HCT116 (cell line): ENCODE results near the gene CYSRT1. TPM values are rescaled to one million over a fixed set of nuclear protein-coding genes. Genes with fewer than 3 reads are reported as not detected.

Experiments used
- ATAC-seq: fragments of 200-7000 bp; cut with Tn5 transposase; 2 replicates; pipeline ENCODE4 v1.9.1; 2020; ENCODE audit warnings: mild to moderate bottlenecking, moderate library complexity
- BruUV-seq: library from RNA; stranded (reverse); fragments of 400-500 nt; replicated peaks from 2 replicates; lab custom pipeline; 2021; lab: Mats Ljungman, UMichigan
- CTCF ChIA-PET: fragments of 300-600 bp; sonication (Branson Sonifier 250); formaldehyde crosslinking; loops from one replicate; lab custom pipeline; 2021; ENCODE audit warnings: antibody characterized with exemption; lab: Charles Lee
- POLR2A ChIA-PET: fragments of 300-600, 350-600 bp; sonication (Branson Sonifier 250); formaldehyde crosslinking; loops from one replicate; lab custom pipeline; 2021; ENCODE audit warnings: antibody characterized with exemption; lab: Charles Lee
- RAD21 ChIA-PET, 2 experiments: fragments of 300-600 bp; sonication (Branson Sonifier 250); formaldehyde crosslinking; loops; one replicate each; lab custom pipeline; 2023; ENCODE audit warnings: low total read pairs in 2 of 2; ENCODE audit not compliant: uncharacterized antibody in 2 of 2, unreplicated experiment in 2 of 2, low non-redundant PET in 1 of 2; lab: Charles Lee
- DNase-seq: peaks from one replicate; pipeline ENCODE4 v3.0.0-alpha.2; 2010; ENCODE audit warnings: low read depth, low spot score
- H2AFZ ChIP-seq: fragments of 200-600 bp; shearing (Covaris generic), sonication (generic); 2 replicates; pipeline ENCODE4 v1.6.1; 2017; ENCODE audit warnings: low read depth, mixed run types, mixed read lengths, antibody characterized with exemption, low read length; ENCODE audit not compliant: poor library complexity, severe bottlenecking
- H3K27ac ChIP-seq: 2 replicates; pipeline ENCODE4 v1.5.1; 2012; ENCODE audit warnings: low read depth, low read length
- H3K27me3 ChIP-seq: fragments of 200-600 bp; sonication (generic); 2 replicates; pipeline ENCODE4 v1.6.1; 2016; ENCODE audit warnings: mixed run types, low read length, mixed read lengths; ENCODE audit not compliant: insufficient read depth
- H3K36me3 ChIP-seq, 2 experiments: fragments of 200-500 bp in 1 of 2; fragments of 200-600 bp in 1 of 2; sonication (Bioruptor generic) in 1 of 2; sonication (generic) in 1 of 2; 2 replicates each; pipeline versions ENCODE4 v1.5.1 to v1.6.1; 2014 to 2016; ENCODE audit warnings: low read length in 2 of 2, inconsistent platforms in 1 of 2, mixed read lengths in 1 of 2, mixed run types in 1 of 2; ENCODE audit not compliant: insufficient read depth in 2 of 2, control insufficient read depth in 1 of 2
- H3K4me1 ChIP-seq, 2 experiments: fragments of 200-600 bp in 1 of 2; sonication (generic) in 1 of 2; 2 replicates each; pipeline versions ENCODE4 v1.5.1 to v1.6.1; 2012 to 2017; ENCODE audit warnings: low read length in 2 of 2, inconsistent platforms in 1 of 2, mild to moderate bottlenecking in 1 of 2, mixed read lengths in 1 of 2, mixed run types in 1 of 2, moderate library complexity in 1 of 2; ENCODE audit not compliant: insufficient read depth in 2 of 2, control insufficient read depth in 1 of 2
- H3K4me2 ChIP-seq: fragments of 200-600 bp; sonication (generic); 2 replicates; pipeline ENCODE4 v1.6.1; 2017; ENCODE audit warnings: mixed run types, low read length, mixed read lengths
- H3K4me3 ChIP-seq, 2 experiments: fragments of 200-600 bp in 1 of 2; sonication (generic) in 1 of 2; replicated peaks in 1 of 2; 2 replicates each; pipeline ENCODE4 v1.5.1; 2011 to 2016; ENCODE audit warnings: low read length in 2 of 2, control low read depth in 1 of 2, low read depth in 1 of 2, mild to moderate bottlenecking in 1 of 2, mixed read lengths in 1 of 2, mixed run types in 1 of 2
- H3K79me2 ChIP-seq: fragments of 200-600 bp; sonication (generic); 2 replicates; pipeline ENCODE4 v1.6.1; 2017; ENCODE audit warnings: mild to moderate bottlenecking, mixed run types, low read length, moderate library complexity, mixed read lengths; ENCODE audit not compliant: insufficient read depth
- H3K9ac ChIP-seq: fragments of 200-600 bp; sonication (generic); 2 replicates; pipeline ENCODE4 v1.6.1; 2016; ENCODE audit warnings: low read length, mixed read lengths
- H3K9me2 ChIP-seq: fragments of 200-600 bp; sonication (generic), shearing (Covaris generic); 2 replicates; pipeline ENCODE4 v1.6.1; 2017; ENCODE audit warnings: mixed run types, mild to moderate bottlenecking, moderate library complexity; ENCODE audit not compliant: insufficient read depth
- H3K9me3 ChIP-seq, 2 experiments: fragments of 200-500 bp in 1 of 2; fragments of 200-600 bp in 1 of 2; sonication (Bioruptor generic) in 1 of 2; sonication (generic) in 1 of 2; 2 replicates each; pipeline ENCODE4 v1.6.1; 2014 to 2017; ENCODE audit warnings: low read length in 2 of 2, mixed read lengths in 2 of 2, inconsistent platforms in 1 of 2, low read depth in 1 of 2, mild to moderate bottlenecking in 1 of 2, mixed run types in 1 of 2, moderate library complexity in 1 of 2; ENCODE audit not compliant: control insufficient read depth in 1 of 2, insufficient read depth in 1 of 2
- H4K20me1 ChIP-seq: fragments of 200-600 bp; sonication (generic), shearing (Covaris generic); 2 replicates; pipeline ENCODE4 v1.6.1; 2017; ENCODE audit warnings: mixed run types, mild to moderate bottlenecking, moderate library complexity; ENCODE audit not compliant: insufficient read depth
- CBX3 ChIP-seq: IDR thresholded peaks from 2 replicates; pipeline ENCODE4 v1.6.1; 2012; ENCODE audit warnings: low read depth
- EGR1 ChIP-seq: IDR thresholded peaks from 2 replicates; pipeline ENCODE4 v1.6.1; 2012; ENCODE audit warnings: low read depth
- EZH2phosphoT487 ChIP-seq: fragments of 200-600 bp; IDR thresholded peaks from 2 replicates; pipeline ENCODE4 v1.6.1; 2018; ENCODE audit warnings: antibody characterized with exemption, borderline replicate concordance
- JUND ChIP-seq: IDR thresholded peaks from 2 replicates; pipeline ENCODE4 v1.6.1; 2012
- POLR2A ChIP-seq: IDR thresholded peaks from 2 replicates; pipeline ENCODE4 v1.7.0; 2011; ENCODE audit warnings: borderline replicate concordance; ENCODE audit not compliant: insufficient read depth, insufficient read length; ENCODE audit errors: extremely low read depth
- POLR2AphosphoS5 ChIP-seq: IDR thresholded peaks from 2 replicates; pipeline ENCODE4 v1.6.1; 2011; ENCODE audit warnings: mild to moderate bottlenecking, low read depth, low read length, moderate library complexity
- RAD21 ChIP-seq: IDR thresholded peaks from 2 replicates; pipeline ENCODE4 v1.6.1; 2012; ENCODE audit warnings: low read depth, mild to moderate bottlenecking
- SIN3A ChIP-seq: IDR thresholded peaks from 2 replicates; pipeline ENCODE4 v1.6.1; 2012; ENCODE audit warnings: low read depth
- ZFX ChIP-seq: fragments of 450-650 bp; IDR thresholded peaks from 2 replicates; pipeline ENCODE4 v1.6.1; 2017
- intact Hi-C: fragments of 100-400 bp; cut with micrococcal nuclease; formaldehyde crosslinking; loops from 2 replicates; pipeline ENCODE4 v1.10.0; 2022
- total RNA-seq: library from RNA; stranded (reverse); gene quantifications from one replicate; pipeline ENCODE4 v1.2.1, GENCODE V29; 2021; ENCODE audit not compliant: unreplicated experiment
- TF ChIP-seq, protein P1 (sequence below), 3 experiments: fragments of 200-600 bp in 1 of 3; sonication (generic) in 1 of 3; IDR thresholded peaks in 2 of 3; conservative IDR thresholded peaks in 1 of 3; 2 replicates each; pipeline ENCODE4 v1.5.1; 2012 to 2017; ENCODE audit warnings: low read depth in 2 of 3, low read length in 2 of 3, antibody characterized with exemption in 1 of 3, borderline replicate concordance in 1 of 3, control low read depth in 1 of 3, mild to moderate bottlenecking in 1 of 3, mixed read lengths in 1 of 3, mixed run types in 1 of 3, moderate library complexity in 1 of 3; ENCODE audit not compliant: insufficient read depth in 1 of 3
- TF ChIP-seq, protein P2 (sequence below): IDR thresholded peaks from 2 replicates; pipeline ENCODE4 v1.6.1; 2012; ENCODE audit warnings: low read depth
- TF ChIP-seq, protein P3 (sequence below): IDR thresholded peaks from 2 replicates; pipeline ENCODE4 v1.6.1; 2012
- TF ChIP-seq, protein P4 (sequence below): IDR thresholded peaks from 2 replicates; pipeline ENCODE4 v1.6.1; 2012
- TF ChIP-seq, protein P5 (sequence below): IDR thresholded peaks from 2 replicates; pipeline ENCODE4 v1.6.1; 2011; ENCODE audit warnings: mild to moderate bottlenecking, low read length, moderate library complexity; ENCODE audit not compliant: insufficient replicate concordance; ENCODE audit errors: extremely low read depth

CYSRT1 gene
- total RNA-seq, 1 experiment from 2014 or later: 4.3 TPM

DNA sequence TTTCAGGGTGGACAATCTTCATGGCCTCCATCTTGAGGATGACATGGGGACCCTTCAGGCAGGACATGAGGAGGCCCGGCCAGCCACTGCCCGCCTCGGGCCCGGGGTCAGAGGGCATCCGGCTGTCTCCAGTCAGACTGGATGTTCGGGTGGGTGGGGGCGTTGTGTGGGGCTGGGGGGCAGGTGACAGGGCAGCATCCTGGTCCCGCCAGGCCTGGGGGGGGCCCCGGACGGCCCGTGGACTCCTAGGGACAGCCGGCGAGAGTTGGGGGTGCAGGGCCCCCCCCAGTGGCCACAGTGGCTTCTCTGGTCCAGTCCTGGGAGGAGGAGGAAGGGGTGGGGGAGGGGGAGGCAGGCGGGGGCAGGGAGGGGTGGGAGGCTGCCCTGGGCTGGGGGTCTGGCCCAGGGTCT lies 3.9 kb upstream of the CYSRT1 start:
- H3K79me2 ChIP-seq: no peaks in the 10 kb centered on the region
- peak overlapping the region; percentile 50 to 60; a peak in 3 of 4 replicates for H3K4me3 ChIP-seq
- ChIA-PET RAD21 (no interaction called here), CTCF (interaction anchor here (0.7 kb wide), 1 partner anchor 23 kb away, joined by 6 read pairs; no protein-coding TSS in a partner anchor), POLR2A (interaction anchor here (1.2 kb wide), 1 partner anchor 20 kb away, joined by 3 read pairs; the partner anchor contains the start of gene TUBB4B)
- no peak for TF ChIP-seq JUND
- TF ChIP-seq SIN3A: no peak
- TF ChIP-seq, protein P1, sequence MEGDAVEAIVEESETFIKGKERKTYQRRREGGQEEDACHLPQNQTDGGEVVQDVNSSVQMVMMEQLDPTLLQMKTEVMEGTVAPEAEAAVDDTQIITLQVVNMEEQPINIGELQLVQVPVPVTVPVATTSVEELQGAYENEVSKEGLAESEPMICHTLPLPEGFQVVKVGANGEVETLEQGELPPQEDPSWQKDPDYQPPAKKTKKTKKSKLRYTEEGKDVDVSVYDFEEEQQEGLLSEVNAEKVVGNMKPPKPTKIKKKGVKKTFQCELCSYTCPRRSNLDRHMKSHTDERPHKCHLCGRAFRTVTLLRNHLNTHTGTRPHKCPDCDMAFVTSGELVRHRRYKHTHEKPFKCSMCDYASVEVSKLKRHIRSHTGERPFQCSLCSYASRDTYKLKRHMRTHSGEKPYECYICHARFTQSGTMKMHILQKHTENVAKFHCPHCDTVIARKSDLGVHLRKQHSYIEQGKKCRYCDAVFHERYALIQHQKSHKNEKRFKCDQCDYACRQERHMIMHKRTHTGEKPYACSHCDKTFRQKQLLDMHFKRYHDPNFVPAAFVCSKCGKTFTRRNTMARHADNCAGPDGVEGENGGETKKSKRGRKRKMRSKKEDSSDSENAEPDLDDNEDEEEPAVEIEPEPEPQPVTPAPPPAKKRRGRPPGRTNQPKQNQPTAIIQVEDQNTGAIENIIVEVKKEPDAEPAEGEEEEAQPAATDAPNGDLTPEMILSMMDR (IDR thresholded peaks at IDR 0.05 in 2 of 3, conservative IDR thresholded peaks at IDR 0.05 in 1 of 3; ENCODE audit: borderline replicate concordance in 1 of 3, insufficient read depth in 1 of 3, low read depth in 2 of 3, low read length in 2 of 3): no peak
- TF ChIP-seq POLR2A: no peak
- no peak for TF ChIP-seq ZFX
- TF ChIP-seq, protein P2, sequence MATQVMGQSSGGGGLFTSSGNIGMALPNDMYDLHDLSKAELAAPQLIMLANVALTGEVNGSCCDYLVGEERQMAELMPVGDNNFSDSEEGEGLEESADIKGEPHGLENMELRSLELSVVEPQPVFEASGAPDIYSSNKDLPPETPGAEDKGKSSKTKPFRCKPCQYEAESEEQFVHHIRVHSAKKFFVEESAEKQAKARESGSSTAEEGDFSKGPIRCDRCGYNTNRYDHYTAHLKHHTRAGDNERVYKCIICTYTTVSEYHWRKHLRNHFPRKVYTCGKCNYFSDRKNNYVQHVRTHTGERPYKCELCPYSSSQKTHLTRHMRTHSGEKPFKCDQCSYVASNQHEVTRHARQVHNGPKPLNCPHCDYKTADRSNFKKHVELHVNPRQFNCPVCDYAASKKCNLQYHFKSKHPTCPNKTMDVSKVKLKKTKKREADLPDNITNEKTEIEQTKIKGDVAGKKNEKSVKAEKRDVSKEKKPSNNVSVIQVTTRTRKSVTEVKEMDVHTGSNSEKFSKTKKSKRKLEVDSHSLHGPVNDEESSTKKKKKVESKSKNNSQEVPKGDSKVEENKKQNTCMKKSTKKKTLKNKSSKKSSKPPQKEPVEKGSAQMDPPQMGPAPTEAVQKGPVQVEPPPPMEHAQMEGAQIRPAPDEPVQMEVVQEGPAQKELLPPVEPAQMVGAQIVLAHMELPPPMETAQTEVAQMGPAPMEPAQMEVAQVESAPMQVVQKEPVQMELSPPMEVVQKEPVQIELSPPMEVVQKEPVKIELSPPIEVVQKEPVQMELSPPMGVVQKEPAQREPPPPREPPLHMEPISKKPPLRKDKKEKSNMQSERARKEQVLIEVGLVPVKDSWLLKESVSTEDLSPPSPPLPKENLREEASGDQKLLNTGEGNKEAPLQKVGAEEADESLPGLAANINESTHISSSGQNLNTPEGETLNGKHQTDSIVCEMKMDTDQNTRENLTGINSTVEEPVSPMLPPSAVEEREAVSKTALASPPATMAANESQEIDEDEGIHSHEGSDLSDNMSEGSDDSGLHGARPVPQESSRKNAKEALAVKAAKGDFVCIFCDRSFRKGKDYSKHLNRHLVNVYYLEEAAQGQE: no peak
- TF ChIP-seq CBX3: no peak
- TF ChIP-seq, protein P3, sequence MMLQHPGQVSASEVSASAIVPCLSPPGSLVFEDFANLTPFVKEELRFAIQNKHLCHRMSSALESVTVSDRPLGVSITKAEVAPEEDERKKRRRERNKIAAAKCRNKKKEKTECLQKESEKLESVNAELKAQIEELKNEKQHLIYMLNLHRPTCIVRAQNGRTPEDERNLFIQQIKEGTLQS: no peak
- TF ChIP-seq EZH2phosphoT487: no peak
- TF ChIP-seq EGR1: no peak
- no peak for TF ChIP-seq RAD21
- TF ChIP-seq, protein P4, sequence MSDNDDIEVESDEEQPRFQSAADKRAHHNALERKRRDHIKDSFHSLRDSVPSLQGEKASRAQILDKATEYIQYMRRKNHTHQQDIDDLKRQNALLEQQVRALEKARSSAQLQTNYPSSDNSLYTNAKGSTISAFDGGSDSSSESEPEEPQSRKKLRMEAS: no peak
- TF ChIP-seq, protein P5, sequence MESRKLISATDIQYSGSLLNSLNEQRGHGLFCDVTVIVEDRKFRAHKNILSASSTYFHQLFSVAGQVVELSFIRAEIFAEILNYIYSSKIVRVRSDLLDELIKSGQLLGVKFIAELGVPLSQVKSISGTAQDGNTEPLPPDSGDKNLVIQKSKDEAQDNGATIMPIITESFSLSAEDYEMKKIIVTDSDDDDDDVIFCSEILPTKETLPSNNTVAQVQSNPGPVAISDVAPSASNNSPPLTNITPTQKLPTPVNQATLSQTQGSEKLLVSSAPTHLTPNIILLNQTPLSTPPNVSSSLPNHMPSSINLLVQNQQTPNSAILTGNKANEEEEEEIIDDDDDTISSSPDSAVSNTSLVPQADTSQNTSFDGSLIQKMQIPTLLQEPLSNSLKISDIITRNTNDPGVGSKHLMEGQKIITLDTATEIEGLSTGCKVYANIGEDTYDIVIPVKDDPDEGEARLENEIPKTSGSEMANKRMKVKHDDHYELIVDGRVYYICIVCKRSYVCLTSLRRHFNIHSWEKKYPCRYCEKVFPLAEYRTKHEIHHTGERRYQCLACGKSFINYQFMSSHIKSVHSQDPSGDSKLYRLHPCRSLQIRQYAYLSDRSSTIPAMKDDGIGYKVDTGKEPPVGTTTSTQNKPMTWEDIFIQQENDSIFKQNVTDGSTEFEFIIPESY: no peak
- TF ChIP-seq POLR2AphosphoS5: no peak
- no peaks in the 10 kb centered on the region for H3K36me3 ChIP-seq
- intact Hi-C loops: loop anchor here (10.0 kb wide), 1 partner anchor 436 kb away; no protein-coding TSS in a partner anchor
- H2AFZ ChIP-seq: no peak overlapping the region
- peak overlapping the region; percentile 98; the same call in 1 of the 2 replicates for H3K27ac ChIP-seq
- no peaks in the 10 kb centered on the region for H3K9me2 ChIP-seq
- H3K4me2 ChIP-seq: peak overlapping the region; percentile 74
- H3K9me3 ChIP-seq: no peaks in the 10 kb centered on the region
- H3K27me3 ChIP-seq: no peaks in the 10 kb centered on the region
- H4K20me1 ChIP-seq: no peaks in the 10 kb centered on the region
- DNase-seq (no peak), ATAC-seq (no peak)
- no peak overlapping the region for H3K9ac ChIP-seq
- BruUV-seq: no TSS peak
- peaks cover 48 to 80% of the 10 kb centered on the region in 2 experiments for H3K4me1 ChIP-seq
